Nephron progenitor cell (in vitro differentiated cells): ENCODE data around the gene SCD.

Experiments
- DNase-seq: peaks from one replicate; pipeline ENCODE4 v3.0.0; 2021
- H3K27ac Mint-ChIP-seq: 2 replicates; pipeline ENCODE4 v1.8.0; 2021; ENCODE audit warnings: mild to moderate bottlenecking, moderate library complexity, mixed read lengths
- H3K27me3 Mint-ChIP-seq: 2 replicates; pipeline ENCODE4 v1.8.0; 2021; ENCODE audit warnings: mild to moderate bottlenecking, low read depth, mixed read lengths; ENCODE audit not compliant: poor library complexity
- H3K36me3 Mint-ChIP-seq: 2 replicates; pipeline ENCODE4 v1.8.0; 2021; ENCODE audit warnings: low read depth, mixed read lengths
- H3K4me1 Mint-ChIP-seq: 2 replicates; pipeline ENCODE4 v1.8.0; 2021; ENCODE audit warnings: mixed read lengths
- H3K4me3 Mint-ChIP-seq: 2 replicates; pipeline ENCODE4 v1.8.0; 2021; ENCODE audit warnings: mild to moderate bottlenecking, moderate library complexity, mixed read lengths
- H3K9me3 Mint-ChIP-seq: 2 replicates; pipeline ENCODE4 v1.8.0; 2021; ENCODE audit warnings: mild to moderate bottlenecking, moderate library complexity, mixed read lengths
- CTCF ChIP-seq: fragments of 200-600 bp; sonication (generic); IDR thresholded peaks from 2 replicates; pipeline ENCODE4 v1.5.0; 2021; ENCODE audit warnings: antibody characterized with exemption

The SCD gene

GRCh38 chr10:100307684-100308083, 39.3 kb upstream of the SCD start:
- Mint-ChIP-seq H3K4me3 (no peak overlapping the region), H3K27ac (no peak overlapping the region), H3K4me1 (no peaks in the 10 kb centered on the region), H3K36me3 (no peaks in the 10 kb centered on the region), H3K27me3 (peaks cover 57% of the 10 kb centered on the region), H3K9me3 (no peaks in the 10 kb centered on the region)
- no peak for TF ChIP-seq CTCF
- DNase-seq, result no peak

- no peak for DNase-seq
Observed at GRCh38 chr10:100311298-100311697, 35.7 kb upstream of the SCD start.

GRCh38 chr10:100315615-100316014, 31.4 kb upstream of the SCD start:
- Mint-ChIP-seq H3K4me3 (no peak overlapping the region), H3K36me3 (no peaks in the 10 kb centered on the region), H3K4me1 (peaks cover 10% of the 10 kb centered on the region), H3K27me3 (peaks cover 55% of the 10 kb centered on the region), H3K27ac (no peak overlapping the region), H3K9me3 (no peaks in the 10 kb centered on the region)
- TF ChIP-seq CTCF, result no peak
- DNase-seq, result no peak

More at GRCh38 chr10:100311298-100311697, 35.7 kb upstream of the SCD start:
- TF ChIP-seq CTCF, result no peak
- no peaks in the 10 kb centered on the region for H3K9me3 Mint-ChIP-seq
- H3K27me3 Mint-ChIP-seq, result peaks cover 58% of the 10 kb centered on the region
- no peaks in the 10 kb centered on the region for H3K36me3 Mint-ChIP-seq
- H3K27ac Mint-ChIP-seq, result no peak overlapping the region
- no peak overlapping the region for H3K4me3 Mint-ChIP-seq
- peaks cover 10% of the 10 kb centered on the region for H3K4me1 Mint-ChIP-seq

GRCh38 chr10:100318207-100318606, 28.8 kb upstream of the SCD start:
- H3K4me3 Mint-ChIP-seq, result no peak overlapping the region
- H3K4me1 Mint-ChIP-seq, result peaks cover 10% of the 10 kb centered on the region
- no peak for DNase-seq
- TF ChIP-seq CTCF, result no peak
- H3K9me3 Mint-ChIP-seq, result no peaks in the 10 kb centered on the region
- no peak overlapping the region for H3K27ac Mint-ChIP-seq
- no peaks in the 10 kb centered on the region for H3K36me3 Mint-ChIP-seq
- H3K27me3 Mint-ChIP-seq, result peaks cover 42% of the 10 kb centered on the region

- no peak for TF ChIP-seq CTCF
- Mint-ChIP-seq H3K36me3 (no peaks in the 10 kb centered on the region), H3K27me3 (peaks cover 50% of the 10 kb centered on the region), H3K27ac (no peak overlapping the region), H3K4me1 (peaks cover 4% of the 10 kb centered on the region), H3K9me3 (no peaks in the 10 kb centered on the region), H3K4me3 (no peak overlapping the region)
- no peak for DNase-seq
Observed at GRCh38 chr10:100319707-100320402, 27.2 kb upstream of the SCD start.

GRCh38 chr10:100325158-100325557, 21.9 kb upstream of the SCD start:
- Mint-ChIP-seq H3K27ac (no peak overlapping the region), H3K36me3 (no peaks in the 10 kb centered on the region), H3K27me3 (peaks cover 60% of the 10 kb centered on the region), H3K4me3 (no peak overlapping the region), H3K4me1 (peaks cover 3% of the 10 kb centered on the region), H3K9me3 (no peaks in the 10 kb centered on the region)
- peak; percentile 76 for DNase-seq
- no peak for TF ChIP-seq CTCF
